ENCODE data around the gene MAP3K19.

DNA sequence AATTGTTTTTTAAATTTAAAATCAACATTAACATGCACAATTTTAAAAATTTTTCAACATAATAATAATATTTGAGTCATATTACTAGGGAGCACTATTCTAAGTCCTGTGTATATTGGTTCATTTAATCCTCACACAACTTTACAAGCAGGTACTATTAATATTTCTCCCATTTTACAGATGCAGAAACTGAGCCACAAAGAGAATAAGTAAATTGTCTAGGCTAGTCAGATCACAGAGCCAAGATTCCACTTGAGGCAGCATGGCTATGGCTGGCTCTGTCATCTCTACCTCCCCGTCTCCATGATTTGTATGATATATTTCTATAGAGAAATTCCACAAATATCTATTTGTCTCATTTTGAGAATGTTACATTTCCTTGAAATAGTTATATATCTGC lies 113.5 kb downstream of the MAP3K19 start:
- TF ChIP-seq, protein P1, sequence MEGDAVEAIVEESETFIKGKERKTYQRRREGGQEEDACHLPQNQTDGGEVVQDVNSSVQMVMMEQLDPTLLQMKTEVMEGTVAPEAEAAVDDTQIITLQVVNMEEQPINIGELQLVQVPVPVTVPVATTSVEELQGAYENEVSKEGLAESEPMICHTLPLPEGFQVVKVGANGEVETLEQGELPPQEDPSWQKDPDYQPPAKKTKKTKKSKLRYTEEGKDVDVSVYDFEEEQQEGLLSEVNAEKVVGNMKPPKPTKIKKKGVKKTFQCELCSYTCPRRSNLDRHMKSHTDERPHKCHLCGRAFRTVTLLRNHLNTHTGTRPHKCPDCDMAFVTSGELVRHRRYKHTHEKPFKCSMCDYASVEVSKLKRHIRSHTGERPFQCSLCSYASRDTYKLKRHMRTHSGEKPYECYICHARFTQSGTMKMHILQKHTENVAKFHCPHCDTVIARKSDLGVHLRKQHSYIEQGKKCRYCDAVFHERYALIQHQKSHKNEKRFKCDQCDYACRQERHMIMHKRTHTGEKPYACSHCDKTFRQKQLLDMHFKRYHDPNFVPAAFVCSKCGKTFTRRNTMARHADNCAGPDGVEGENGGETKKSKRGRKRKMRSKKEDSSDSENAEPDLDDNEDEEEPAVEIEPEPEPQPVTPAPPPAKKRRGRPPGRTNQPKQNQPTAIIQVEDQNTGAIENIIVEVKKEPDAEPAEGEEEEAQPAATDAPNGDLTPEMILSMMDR (IDR thresholded peaks at IDR 0.05), result no peak
- TF ChIP-seq EP300 (IDR thresholded peaks at IDR 0.05) (no peak), POLR2A (IDR thresholded peaks at IDR 0.05) (no peak)
